H9 (cell line): ENCODE results near the gene ACBD6. TPM values are rescaled to one million over a fixed set of nuclear protein-coding genes. Genes with fewer than 3 reads are reported as not detected.

Source experiments
- DNase-seq: peaks from one replicate; pipeline ENCODE4 v3.0.0-alpha.2; 2017
- H2AFZ ChIP-seq: one replicate; pipeline ENCODE4 v1.6.1; 2013; ENCODE audit warnings: mild to moderate bottlenecking, low read length, control low read depth, moderate library complexity
- H2AK5ac ChIP-seq: 2 replicates; pipeline ENCODE4 v1.6.1; 2013; ENCODE audit warnings: low read length, control low read depth, mixed read lengths; ENCODE audit not compliant: insufficient read length
- H2BK120ac ChIP-seq: one replicate; pipeline ENCODE4 v1.6.1; 2013; ENCODE audit warnings: low read depth, mild to moderate bottlenecking, low read length, control low read depth, inconsistent platforms; ENCODE audit not compliant: poor library complexity, severe bottlenecking
- H2BK12ac ChIP-seq: 2 replicates; pipeline ENCODE4 v1.6.1; 2013; ENCODE audit warnings: low read length, control low read depth, mixed read lengths, low read depth; ENCODE audit not compliant: insufficient read length
- H2BK15ac ChIP-seq: 2 replicates; pipeline ENCODE4 v1.6.1; 2013; ENCODE audit warnings: low read depth, low read length, control low read depth
- H2BK20ac ChIP-seq: one replicate; pipeline ENCODE4 v1.6.1; 2013; ENCODE audit warnings: low read depth, mild to moderate bottlenecking, low read length, control low read depth, inconsistent platforms; ENCODE audit not compliant: poor library complexity, severe bottlenecking
- H2BK5ac ChIP-seq: 2 replicates; pipeline ENCODE4 v1.6.1; 2013; ENCODE audit warnings: low read length, control low read depth, mixed read lengths; ENCODE audit not compliant: insufficient read length
- H3K14ac ChIP-seq: 2 replicates; pipeline ENCODE4 v1.6.1; 2013; ENCODE audit warnings: low read length, control low read depth; ENCODE audit not compliant: insufficient read depth
- H3K18ac ChIP-seq: 2 replicates; pipeline ENCODE4 v1.6.1; 2013; ENCODE audit warnings: low read depth, mild to moderate bottlenecking, mixed read lengths, low read length, control low read depth; ENCODE audit not compliant: insufficient read length
- H3K23ac ChIP-seq: 2 replicates; pipeline ENCODE4 v1.6.1; 2013; ENCODE audit warnings: low read length, control low read depth, mixed read lengths, low read depth; ENCODE audit not compliant: insufficient read length
- H3K23me2 ChIP-seq: 2 replicates; pipeline ENCODE4 v1.6.1; 2013; ENCODE audit warnings: low read depth, mild to moderate bottlenecking, mixed read lengths, low read length, control low read depth; ENCODE audit not compliant: insufficient read length, poor library complexity, severe bottlenecking
- H3K27ac ChIP-seq: 2 replicates; pipeline ENCODE4 v1.5.1; 2013; ENCODE audit warnings: low read length, control low read depth, mixed read lengths, low read depth; ENCODE audit not compliant: insufficient read length
- H3K27me3 ChIP-seq: 2 replicates; pipeline ENCODE4 v1.6.1; 2013; ENCODE audit warnings: low read length, control low read depth, inconsistent platforms; ENCODE audit not compliant: insufficient read depth
- H3K4ac ChIP-seq: 2 replicates; pipeline ENCODE4 v1.6.1; 2013; ENCODE audit warnings: low read depth, mild to moderate bottlenecking, control low read depth, inconsistent platforms, low read length, moderate library complexity
- H3K4me1 ChIP-seq: 2 replicates; pipeline ENCODE4 v1.6.1; 2013; ENCODE audit warnings: low read length, control low read depth, inconsistent platforms; ENCODE audit not compliant: insufficient read depth
- H3K4me2 ChIP-seq: 2 replicates; pipeline ENCODE4 v1.6.1; 2013; ENCODE audit warnings: low read length, control low read depth, mixed read lengths; ENCODE audit not compliant: insufficient read length, insufficient read depth
- H3K56ac ChIP-seq: 2 replicates; pipeline ENCODE4 v1.6.1; 2013; ENCODE audit warnings: low read depth, mild to moderate bottlenecking, mixed read lengths, low read length, control low read depth; ENCODE audit not compliant: insufficient read length
- H3K79me1 ChIP-seq: 2 replicates; pipeline ENCODE4 v1.6.1; 2013; ENCODE audit warnings: low read depth, mild to moderate bottlenecking, moderate library complexity, low read length, control low read depth, inconsistent platforms; ENCODE audit not compliant: insufficient read depth, poor library complexity, severe bottlenecking
- H3K79me2 ChIP-seq: 2 replicates; pipeline ENCODE4 v1.6.1; 2013; ENCODE audit warnings: low read length, control low read depth, inconsistent platforms; ENCODE audit not compliant: insufficient read depth
- H3K9ac ChIP-seq: 2 replicates; pipeline ENCODE4 v1.6.1; 2013; ENCODE audit warnings: low read length, control low read depth, mixed read lengths; ENCODE audit not compliant: insufficient read length; ENCODE audit errors: extremely low read depth
- H3K9me3 ChIP-seq: one replicate; pipeline ENCODE4 v1.6.1; 2013; ENCODE audit warnings: low read depth, low read length, inconsistent platforms; ENCODE audit not compliant: control insufficient read depth
- H3T11ph ChIP-seq: one replicate; pipeline ENCODE4 v1.6.1; 2013; ENCODE audit warnings: mild to moderate bottlenecking, low read length, control low read depth, inconsistent platforms
- H4K20me1 ChIP-seq: one replicate; pipeline ENCODE4 v1.6.1; 2013; ENCODE audit not compliant: control insufficient read depth, insufficient read length, insufficient read depth
- H4K5ac ChIP-seq: 2 replicates; pipeline ENCODE4 v1.6.1; 2013; ENCODE audit warnings: low read depth, mild to moderate bottlenecking, mixed read lengths, low read length, control low read depth; ENCODE audit not compliant: insufficient read length
- H4K8ac ChIP-seq: replicated peaks from 2 replicates; pipeline ENCODE4 v1.6.1; 2013; ENCODE audit warnings: low read length, control low read depth, mixed read lengths, low read depth; ENCODE audit not compliant: insufficient read length
- H4K91ac ChIP-seq: 2 replicates; pipeline ENCODE4 v1.6.1; 2013; ENCODE audit warnings: low read depth, mild to moderate bottlenecking, moderate library complexity, mixed read lengths, low read length, control low read depth; ENCODE audit not compliant: insufficient read length
- H3K27ac Mint-ChIP-seq, 3 experiments: 2 replicates in 2 of 3; 3 replicates in 1 of 3; pipeline ENCODE4 v1.8.0; 2020 to 2021; ENCODE audit warnings: mixed read lengths in 3 of 3, mild to moderate bottlenecking in 1 of 3, moderate library complexity in 1 of 3
- H3K27me3 Mint-ChIP-seq: 2 replicates; pipeline ENCODE4 v1.8.0; 2021; ENCODE audit warnings: low read depth, mild to moderate bottlenecking, moderate library complexity, mixed read lengths
- H3K36me3 Mint-ChIP-seq, 3 experiments: 2 replicates in 2 of 3; 3 replicates in 1 of 3; pipeline ENCODE4 v1.8.0; 2020 to 2021; ENCODE audit warnings: low read depth in 3 of 3, mixed read lengths in 3 of 3; ENCODE audit not compliant: insufficient read depth in 1 of 3
- H3K4me1 Mint-ChIP-seq, 2 experiments: 2 replicates each; pipeline ENCODE4 v1.8.0; 2020; ENCODE audit warnings: mixed read lengths in 2 of 2
- H3K4me3 Mint-ChIP-seq, 2 experiments: 2 replicates in 1 of 2; 3 replicates in 1 of 2; pipeline ENCODE4 v1.8.0; 2020 to 2021; ENCODE audit warnings: mild to moderate bottlenecking in 2 of 2, mixed read lengths in 2 of 2, moderate library complexity in 1 of 2
- H3K9me3 Mint-ChIP-seq, 2 experiments: 2 replicates in 1 of 2; 3 replicates in 1 of 2; pipeline ENCODE4 v1.8.0; 2020; ENCODE audit warnings: mild to moderate bottlenecking in 2 of 2, mixed read lengths in 2 of 2, moderate library complexity in 1 of 2
- WGBS: extraction: QIAGEN DNeasy Blood & Tissue Kit; methylation state at CpG from one replicate; pipeline ENCODE4 v1.1.7; 2013; ENCODE audit warnings: missing lambda C conversion rate, low lambda C conversion rate, mixed read lengths; ENCODE audit not compliant: insufficient read length; ENCODE audit errors: extremely low coverage; 5-methylcytosine and 5-hydroxymethylcytosine counted together
- total RNA-seq: library from RNA; stranded (reverse); gene quantifications from 2 replicates; pipeline ENCODE4 v1.2.1, GENCODE V29; 2021
- TF ChIP-seq, protein P1 (sequence below): fragments of 200-600 bp; sonication (generic); conservative IDR thresholded peaks from 3 replicates; pipeline ENCODE4 v1.8.0; 2021; ENCODE audit warnings: antibody characterized with exemption, mild to moderate bottlenecking

Gene ACBD6
- total RNA-seq, 1 experiment from 2014 or later = 51.4 TPM

DNA sequence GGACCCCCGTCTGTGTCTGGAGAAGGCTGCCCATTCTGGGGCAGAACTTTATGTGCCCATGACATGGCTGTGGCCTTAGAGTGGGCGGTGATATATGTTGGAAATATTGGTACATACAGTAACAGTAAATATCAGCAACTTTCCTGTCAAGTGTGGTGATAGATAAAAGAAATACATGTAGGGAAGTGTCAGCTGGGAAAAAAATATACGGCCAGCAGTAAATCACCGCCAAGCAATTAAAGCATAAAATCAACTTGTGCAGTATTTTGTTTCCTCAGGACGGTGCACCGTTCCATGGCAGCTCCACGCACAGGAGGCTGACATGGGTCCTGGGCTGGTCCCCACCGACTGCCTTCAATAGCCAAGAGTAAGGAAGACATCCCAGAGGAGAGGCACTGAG is 244.9 kb downstream of the ACBD6 start:
- Histone ChIP-seq H3K4me1 (no peaks in the 10 kb centered on the region; the same call in 1 of the 2 replicates), H3K4me2 (no peak overlapping the region), H3K14ac (no peak overlapping the region), H3K56ac (no peak overlapping the region), H4K91ac (no peak overlapping the region), H3K4ac (no peak overlapping the region), H3K23ac (no peak overlapping the region), H2AK5ac (no peak overlapping the region), H3T11ph (no peak overlapping the region), H2AFZ (no peak overlapping the region), H3K79me2 (no peaks in the 10 kb centered on the region), H3K9ac (no peak overlapping the region), H2BK20ac (no peak overlapping the region), H4K5ac (no peak overlapping the region), H2BK120ac (no peak overlapping the region), H4K8ac (no peak overlapping the region), H4K20me1 (no peaks in the 10 kb centered on the region), H3K27me3 (no peaks in the 10 kb centered on the region; the same call in 1 of the 2 replicates), H3K27ac (no peak overlapping the region), H3K18ac (no peak overlapping the region), H3K79me1 (no peaks in the 10 kb centered on the region), H2BK15ac (no peak overlapping the region), H3K23me2 (no peaks in the 10 kb centered on the region), H2BK12ac (no peak overlapping the region), H2BK5ac (no peak overlapping the region), H3K9me3 (no peaks in the 10 kb centered on the region)
- H3K27ac Mint-ChIP-seq = no peak overlapping the region; a peak in 1 of 7 replicates
- no peak overlapping the region; a peak in 1 of 5 replicates for H3K4me3 Mint-ChIP-seq
- TF ChIP-seq, protein P1, sequence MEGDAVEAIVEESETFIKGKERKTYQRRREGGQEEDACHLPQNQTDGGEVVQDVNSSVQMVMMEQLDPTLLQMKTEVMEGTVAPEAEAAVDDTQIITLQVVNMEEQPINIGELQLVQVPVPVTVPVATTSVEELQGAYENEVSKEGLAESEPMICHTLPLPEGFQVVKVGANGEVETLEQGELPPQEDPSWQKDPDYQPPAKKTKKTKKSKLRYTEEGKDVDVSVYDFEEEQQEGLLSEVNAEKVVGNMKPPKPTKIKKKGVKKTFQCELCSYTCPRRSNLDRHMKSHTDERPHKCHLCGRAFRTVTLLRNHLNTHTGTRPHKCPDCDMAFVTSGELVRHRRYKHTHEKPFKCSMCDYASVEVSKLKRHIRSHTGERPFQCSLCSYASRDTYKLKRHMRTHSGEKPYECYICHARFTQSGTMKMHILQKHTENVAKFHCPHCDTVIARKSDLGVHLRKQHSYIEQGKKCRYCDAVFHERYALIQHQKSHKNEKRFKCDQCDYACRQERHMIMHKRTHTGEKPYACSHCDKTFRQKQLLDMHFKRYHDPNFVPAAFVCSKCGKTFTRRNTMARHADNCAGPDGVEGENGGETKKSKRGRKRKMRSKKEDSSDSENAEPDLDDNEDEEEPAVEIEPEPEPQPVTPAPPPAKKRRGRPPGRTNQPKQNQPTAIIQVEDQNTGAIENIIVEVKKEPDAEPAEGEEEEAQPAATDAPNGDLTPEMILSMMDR = no peak
- H3K36me3 Mint-ChIP-seq = peaks cover 0 to 1% (median 0%) of the 10 kb centered on the region in 3 experiments; a peak in 1 of 7 replicates
- no peaks in the 10 kb centered on the region for H3K9me3 Mint-ChIP-seq
- no peak for DNase-seq
- no CpG with 5 or more reads among the region's 8 CpGs for WGBS
- peaks cover 6% of the 10 kb centered on the region for H3K27me3 Mint-ChIP-seq
- peaks cover 21 to 41% of the 10 kb centered on the region in 2 experiments for H3K4me1 Mint-ChIP-seq
